WTC11 (cell line): ENCODE data around the gene PNMA1. TPM values are rescaled to one million over a fixed set of nuclear protein-coding genes. Genes with fewer than 3 reads are reported as not detected.

Experiments
- ATAC-seq: fragments of 200-7000 bp; cut with Tn5 transposase; 2 replicates; pipeline ENCODE4 v1.10.0; 2021; ENCODE audit warnings: mild to moderate bottlenecking, moderate library complexity
- CTCF ChIA-PET: fragments of 300-600 bp; sonication (Branson Sonifier 250); formaldehyde crosslinking; loops from one replicate; lab custom pipeline; 2021; ENCODE audit warnings: antibody characterized with exemption; lab: Charles Lee
- POLR2A ChIA-PET: fragments of 350-600 bp; sonication (Branson Sonifier 250); formaldehyde crosslinking; loops from one replicate; lab custom pipeline; 2021; ENCODE audit warnings: antibody characterized with exemption; lab: Charles Lee
- DNase-seq: peaks from one replicate; pipeline ENCODE4 v3.0.0; 2021; ENCODE audit warnings: low spot score
- H3K27ac Mint-ChIP-seq: 2 replicates; pipeline ENCODE4 v1.8.0; 2021; ENCODE audit warnings: mixed read lengths
- H3K27me3 Mint-ChIP-seq: 2 replicates; pipeline ENCODE4 v1.8.0; 2021; ENCODE audit warnings: low read depth, mild to moderate bottlenecking, moderate library complexity, mixed read lengths
- H3K36me3 Mint-ChIP-seq: 2 replicates; pipeline ENCODE4 v1.8.0; 2021; ENCODE audit warnings: mixed read lengths
- H3K4me1 Mint-ChIP-seq: 2 replicates; pipeline ENCODE4 v1.8.0; 2022; ENCODE audit warnings: mixed read lengths
- H3K4me3 Mint-ChIP-seq: 2 replicates; pipeline ENCODE4 v1.8.0; 2021; ENCODE audit warnings: mild to moderate bottlenecking, moderate library complexity, mixed read lengths
- H3K9me3 Mint-ChIP-seq: 2 replicates; pipeline ENCODE4 v1.8.0; 2021; ENCODE audit warnings: mixed read lengths
- CREM ChIP-seq: sonication (generic); formaldehyde crosslinking; IDR thresholded peaks from 2 replicates; pipeline ENCODE4 v1.8.1; 2022; ENCODE audit warnings: mild to moderate bottlenecking, missing genetic modification reagents, moderate library complexity
- EMX1 ChIP-seq: fragments of 250-450 bp; sonication (Bioruptor Pico); IDR thresholded peaks from 2 replicates; pipeline ENCODE4 v1.8.0; 2021; ENCODE audit warnings: mild to moderate bottlenecking
- FOXK1 ChIP-seq: sonication (generic); formaldehyde crosslinking; IDR thresholded peaks from 2 replicates; pipeline ENCODE4 v1.8.0; 2022; ENCODE audit warnings: mild to moderate bottlenecking, moderate library complexity, missing genetic modification reagents
- KAT7 ChIP-seq: sonication (generic); formaldehyde crosslinking; IDR thresholded peaks from 2 replicates; pipeline ENCODE4 v1.8.1; 2023; ENCODE audit warnings: missing genetic modification reagents, mild to moderate bottlenecking, borderline replicate concordance
- SP1 ChIP-seq: sonication (generic); formaldehyde crosslinking; conservative IDR thresholded peaks from 2 replicates; pipeline ENCODE4 v1.8.1; 2022; ENCODE audit warnings: missing genetic modification reagents
- TEAD1 ChIP-seq: sonication (generic); formaldehyde crosslinking; IDR thresholded peaks from 2 replicates; pipeline ENCODE4 v1.8.0; 2022; ENCODE audit warnings: mild to moderate bottlenecking, missing genetic modification reagents
- TEAD4 ChIP-seq: sonication (generic); formaldehyde crosslinking; IDR thresholded peaks from 2 replicates; pipeline ENCODE4 v1.8.0; 2022; ENCODE audit warnings: mild to moderate bottlenecking, missing genetic modification reagents
- ZNF121 ChIP-seq: sonication (generic); formaldehyde crosslinking; IDR thresholded peaks from 2 replicates; pipeline ENCODE4 v1.8.0; 2023; ENCODE audit warnings: missing genetic modification reagents
- ZNF219 ChIP-seq: sonication (generic); formaldehyde crosslinking; IDR thresholded peaks from 2 replicates; pipeline ENCODE4 v1.8.0; 2023; ENCODE audit warnings: missing genetic modification reagents, mild to moderate bottlenecking, borderline replicate concordance
- ZNF416 ChIP-seq: fragments of 250-450 bp; sonication (Bioruptor Pico); IDR thresholded peaks from 2 replicates; pipeline ENCODE4 v1.9.0; 2021; ENCODE audit warnings: mild to moderate bottlenecking, inconsistent platforms
- total RNA-seq: library from RNA; stranded (reverse); gene quantifications from 3 replicates; pipeline ENCODE4 v1.2.3, GENCODE V29; 2021
- TF ChIP-seq, protein P1 (sequence below): sonication (generic); formaldehyde crosslinking; IDR thresholded peaks from 2 replicates; pipeline ENCODE4 v1.8.0; 2022; ENCODE audit warnings: mild to moderate bottlenecking, missing genetic modification reagents
- TF ChIP-seq, protein P2 (sequence below): sonication (generic); formaldehyde crosslinking; IDR thresholded peaks from 2 replicates; pipeline ENCODE4 v1.8.1; 2023; ENCODE audit warnings: mild to moderate bottlenecking, missing genetic modification reagents, moderate library complexity
- TF ChIP-seq, protein P3 (sequence below): sonication (generic); formaldehyde crosslinking; IDR thresholded peaks from 2 replicates; pipeline ENCODE4 v1.8.0; 2022; ENCODE audit warnings: mild to moderate bottlenecking, missing genetic modification reagents
- TF ChIP-seq, protein P4 (sequence below): fragments of 250-450 bp; sonication (Bioruptor Pico); IDR thresholded peaks from 2 replicates; pipeline ENCODE4 v2.1.2; 2022; ENCODE audit warnings: mild to moderate bottlenecking, moderate library complexity
- TF ChIP-seq, protein P5 (sequence below): fragments of 250-450 bp; sonication (Bioruptor Pico); IDR thresholded peaks from 2 replicates; pipeline ENCODE4 v1.9.0; 2021; ENCODE audit warnings: mild to moderate bottlenecking, borderline replicate concordance
- TF ChIP-seq, protein P6 (sequence below): fragments of 200-600 bp; IDR thresholded peaks from 2 replicates; pipeline ENCODE4 v1.8.0; 2022; ENCODE audit warnings: antibody characterized with exemption

PNMA1 gene
- total RNA-seq, 1 experiment from 2014 or later, result 46.0 TPM

DNA sequence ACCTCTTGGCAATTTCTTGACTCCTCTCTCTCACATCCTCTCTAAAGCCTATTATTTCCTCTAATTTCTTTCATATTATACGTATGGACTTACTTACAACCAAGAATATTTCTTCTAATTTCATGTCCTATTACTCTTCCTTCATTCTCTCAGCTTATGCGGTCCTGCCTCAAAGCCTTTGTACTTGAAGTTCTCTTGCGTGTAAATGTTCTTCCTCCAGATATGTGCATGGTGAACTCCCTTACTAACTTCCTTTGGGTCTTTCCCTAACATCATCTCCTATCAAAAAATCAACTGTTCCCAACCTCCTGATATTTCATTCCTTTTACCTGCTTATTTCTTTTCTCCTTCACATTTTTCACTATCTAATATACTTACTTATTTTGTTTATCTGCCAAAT is 46.3 kb downstream of the PNMA1 start:
- Mint-ChIP-seq H3K4me1 (no peaks in the 10 kb centered on the region), H3K9me3 (peaks cover 1% of the 10 kb centered on the region), H3K4me3 (no peak overlapping the region), H3K36me3 (peaks cover 2% of the 10 kb centered on the region), H3K27me3 (no peaks in the 10 kb centered on the region), H3K27ac (no peak overlapping the region)
- TF ChIP-seq, protein P1, sequence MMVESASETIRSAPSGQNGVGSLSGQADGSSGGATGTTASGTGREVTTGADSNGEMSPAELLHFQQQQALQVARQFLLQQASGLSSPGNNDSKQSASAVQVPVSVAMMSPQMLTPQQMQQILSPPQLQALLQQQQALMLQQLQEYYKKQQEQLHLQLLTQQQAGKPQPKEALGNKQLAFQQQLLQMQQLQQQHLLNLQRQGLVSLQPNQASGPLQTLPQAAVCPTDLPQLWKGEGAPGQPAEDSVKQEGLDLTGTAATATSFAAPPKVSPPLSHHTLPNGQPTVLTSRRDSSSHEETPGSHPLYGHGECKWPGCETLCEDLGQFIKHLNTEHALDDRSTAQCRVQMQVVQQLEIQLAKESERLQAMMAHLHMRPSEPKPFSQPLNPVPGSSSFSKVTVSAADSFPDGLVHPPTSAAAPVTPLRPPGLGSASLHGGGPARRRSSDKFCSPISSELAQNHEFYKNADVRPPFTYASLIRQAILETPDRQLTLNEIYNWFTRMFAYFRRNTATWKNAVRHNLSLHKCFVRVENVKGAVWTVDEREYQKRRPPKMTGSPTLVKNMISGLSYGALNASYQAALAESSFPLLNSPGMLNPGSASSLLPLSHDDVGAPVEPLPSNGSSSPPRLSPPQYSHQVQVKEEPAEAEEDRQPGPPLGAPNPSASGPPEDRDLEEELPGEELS, result no peak
- TF ChIP-seq SP1 (CRISPR knock-in tag) (no peak), CREM (no peak)
- TF ChIP-seq, protein P2, sequence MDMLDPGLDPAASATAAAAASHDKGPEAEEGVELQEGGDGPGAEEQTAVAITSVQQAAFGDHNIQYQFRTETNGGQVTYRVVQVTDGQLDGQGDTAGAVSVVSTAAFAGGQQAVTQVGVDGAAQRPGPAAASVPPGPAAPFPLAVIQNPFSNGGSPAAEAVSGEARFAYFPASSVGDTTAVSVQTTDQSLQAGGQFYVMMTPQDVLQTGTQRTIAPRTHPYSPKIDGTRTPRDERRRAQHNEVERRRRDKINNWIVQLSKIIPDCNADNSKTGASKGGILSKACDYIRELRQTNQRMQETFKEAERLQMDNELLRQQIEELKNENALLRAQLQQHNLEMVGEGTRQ (CRISPR knock-in tag), result no peak
- DNase-seq (no peak), ATAC-seq (no peak)
- ChIA-PET CTCF (no interaction called here), POLR2A (no interaction called here)

DNA sequence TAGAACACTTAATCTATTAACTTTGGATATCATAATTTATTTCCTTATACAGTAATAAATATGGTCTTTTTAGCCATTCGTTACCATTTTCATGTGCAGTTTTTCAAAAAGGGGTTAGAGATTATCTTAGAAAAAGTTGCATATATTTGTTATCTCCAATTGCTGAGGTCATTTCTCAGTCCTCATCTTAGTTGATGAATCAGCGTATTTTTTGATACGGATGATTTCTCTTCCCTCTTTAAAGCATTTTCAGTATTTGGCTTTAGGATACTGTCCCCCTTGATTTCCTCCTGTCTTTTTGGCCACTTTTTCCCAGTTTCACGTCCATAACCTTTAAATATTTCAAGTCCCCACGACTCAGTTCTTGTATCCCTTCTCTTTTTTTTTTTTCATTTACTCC is 47.6 kb downstream of the PNMA1 start:
- Mint-ChIP-seq H3K36me3 (peaks cover 8% of the 10 kb centered on the region), H3K27ac (peak overlapping the region; percentile 1; the same call in 1 of the 2 replicates), H3K9me3 (peaks cover 8% of the 10 kb centered on the region), H3K4me3 (no peak overlapping the region), H3K27me3 (no peaks in the 10 kb centered on the region), H3K4me1 (no peaks in the 10 kb centered on the region)
- no peak for ATAC-seq
- DNase-seq, result no peak
- no peak for TF ChIP-seq ZNF121 (CRISPR knock-in tag)
- no peak for TF ChIP-seq KAT7 (CRISPR knock-in tag)
- TF ChIP-seq, protein P3, sequence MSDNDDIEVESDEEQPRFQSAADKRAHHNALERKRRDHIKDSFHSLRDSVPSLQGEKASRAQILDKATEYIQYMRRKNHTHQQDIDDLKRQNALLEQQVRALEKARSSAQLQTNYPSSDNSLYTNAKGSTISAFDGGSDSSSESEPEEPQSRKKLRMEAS (CRISPR knock-in tag), result no peak
- CTCF ChIA-PET, result no interaction called here
- POLR2A ChIA-PET, result no interaction called here

DNA sequence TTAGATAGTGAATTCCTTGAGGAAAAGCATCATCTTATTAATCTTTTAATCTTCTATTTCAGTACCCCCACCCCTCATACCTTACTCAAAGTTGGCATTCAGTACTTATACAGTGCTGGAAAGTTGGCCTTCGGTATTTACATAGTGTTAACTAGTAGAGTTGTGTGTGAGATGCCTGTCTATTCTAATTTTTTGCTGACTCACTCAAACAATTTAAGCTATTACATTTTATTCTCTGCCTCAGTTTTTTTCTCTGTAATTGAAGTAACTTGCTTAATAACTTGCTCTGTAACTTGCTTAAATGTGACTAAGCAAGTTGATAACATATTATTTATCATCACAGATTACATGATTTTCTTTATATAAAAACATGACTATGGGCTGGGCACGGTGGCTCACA is 49.1 kb downstream of the PNMA1 start:
- ATAC-seq (no peak), DNase-seq (no peak)
- CTCF ChIA-PET, result no interaction called here
- no peak overlapping the region for H3K4me3 Mint-ChIP-seq
- H3K9me3 Mint-ChIP-seq, result peaks cover 8% of the 10 kb centered on the region
- H3K4me1 Mint-ChIP-seq, result no peaks in the 10 kb centered on the region
- POLR2A ChIA-PET, result interaction anchor here (0.6 kb wide), 1 partner anchor 30 kb away, joined by 3 read pairs; no protein-coding TSS in a partner anchor
- peaks cover 8% of the 10 kb centered on the region for H3K36me3 Mint-ChIP-seq
- H3K27me3 Mint-ChIP-seq, result no peaks in the 10 kb centered on the region
- H3K27ac Mint-ChIP-seq, result no peak overlapping the region
- TF ChIP-seq TEAD1 (CRISPR knock-in tag) (no peak), EMX1 (no peak), ZNF416 (CRISPR knock-in tag) (no peak), FOXK1 (CRISPR knock-in tag) (no peak), TEAD4 (CRISPR knock-in tag) (no peak), KAT7 (CRISPR knock-in tag) (no peak), ZNF219 (CRISPR knock-in tag) (no peak)
- TF ChIP-seq, protein P4, sequence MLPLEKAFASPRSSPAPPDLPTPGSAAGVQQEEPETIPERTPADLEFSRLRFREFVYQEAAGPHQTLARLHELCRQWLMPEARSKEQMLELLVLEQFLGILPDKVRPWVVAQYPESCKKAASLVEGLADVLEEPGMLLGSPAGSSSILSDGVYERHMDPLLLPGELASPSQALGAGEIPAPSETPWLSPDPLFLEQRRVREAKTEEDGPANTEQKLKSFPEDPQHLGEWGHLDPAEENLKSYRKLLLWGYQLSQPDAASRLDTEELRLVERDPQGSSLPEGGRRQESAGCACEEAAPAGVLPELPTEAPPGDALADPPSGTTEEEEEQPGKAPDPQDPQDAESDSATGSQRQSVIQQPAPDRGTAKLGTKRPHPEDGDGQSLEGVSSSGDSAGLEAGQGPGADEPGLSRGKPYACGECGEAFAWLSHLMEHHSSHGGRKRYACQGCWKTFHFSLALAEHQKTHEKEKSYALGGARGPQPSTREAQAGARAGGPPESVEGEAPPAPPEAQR (CRISPR knock-in tag), result no peak
- TF ChIP-seq, protein P5, sequence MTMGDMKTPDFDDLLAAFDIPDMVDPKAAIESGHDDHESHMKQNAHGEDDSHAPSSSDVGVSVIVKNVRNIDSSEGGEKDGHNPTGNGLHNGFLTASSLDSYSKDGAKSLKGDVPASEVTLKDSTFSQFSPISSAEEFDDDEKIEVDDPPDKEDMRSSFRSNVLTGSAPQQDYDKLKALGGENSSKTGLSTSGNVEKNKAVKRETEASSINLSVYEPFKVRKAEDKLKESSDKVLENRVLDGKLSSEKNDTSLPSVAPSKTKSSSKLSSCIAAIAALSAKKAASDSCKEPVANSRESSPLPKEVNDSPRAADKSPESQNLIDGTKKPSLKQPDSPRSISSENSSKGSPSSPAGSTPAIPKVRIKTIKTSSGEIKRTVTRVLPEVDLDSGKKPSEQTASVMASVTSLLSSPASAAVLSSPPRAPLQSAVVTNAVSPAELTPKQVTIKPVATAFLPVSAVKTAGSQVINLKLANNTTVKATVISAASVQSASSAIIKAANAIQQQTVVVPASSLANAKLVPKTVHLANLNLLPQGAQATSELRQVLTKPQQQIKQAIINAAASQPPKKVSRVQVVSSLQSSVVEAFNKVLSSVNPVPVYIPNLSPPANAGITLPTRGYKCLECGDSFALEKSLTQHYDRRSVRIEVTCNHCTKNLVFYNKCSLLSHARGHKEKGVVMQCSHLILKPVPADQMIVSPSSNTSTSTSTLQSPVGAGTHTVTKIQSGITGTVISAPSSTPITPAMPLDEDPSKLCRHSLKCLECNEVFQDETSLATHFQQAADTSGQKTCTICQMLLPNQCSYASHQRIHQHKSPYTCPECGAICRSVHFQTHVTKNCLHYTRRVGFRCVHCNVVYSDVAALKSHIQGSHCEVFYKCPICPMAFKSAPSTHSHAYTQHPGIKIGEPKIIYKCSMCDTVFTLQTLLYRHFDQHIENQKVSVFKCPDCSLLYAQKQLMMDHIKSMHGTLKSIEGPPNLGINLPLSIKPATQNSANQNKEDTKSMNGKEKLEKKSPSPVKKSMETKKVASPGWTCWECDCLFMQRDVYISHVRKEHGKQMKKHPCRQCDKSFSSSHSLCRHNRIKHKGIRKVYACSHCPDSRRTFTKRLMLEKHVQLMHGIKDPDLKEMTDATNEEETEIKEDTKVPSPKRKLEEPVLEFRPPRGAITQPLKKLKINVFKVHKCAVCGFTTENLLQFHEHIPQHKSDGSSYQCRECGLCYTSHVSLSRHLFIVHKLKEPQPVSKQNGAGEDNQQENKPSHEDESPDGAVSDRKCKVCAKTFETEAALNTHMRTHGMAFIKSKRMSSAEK (CRISPR knock-in tag), result no peak
- TF ChIP-seq, protein P6, sequence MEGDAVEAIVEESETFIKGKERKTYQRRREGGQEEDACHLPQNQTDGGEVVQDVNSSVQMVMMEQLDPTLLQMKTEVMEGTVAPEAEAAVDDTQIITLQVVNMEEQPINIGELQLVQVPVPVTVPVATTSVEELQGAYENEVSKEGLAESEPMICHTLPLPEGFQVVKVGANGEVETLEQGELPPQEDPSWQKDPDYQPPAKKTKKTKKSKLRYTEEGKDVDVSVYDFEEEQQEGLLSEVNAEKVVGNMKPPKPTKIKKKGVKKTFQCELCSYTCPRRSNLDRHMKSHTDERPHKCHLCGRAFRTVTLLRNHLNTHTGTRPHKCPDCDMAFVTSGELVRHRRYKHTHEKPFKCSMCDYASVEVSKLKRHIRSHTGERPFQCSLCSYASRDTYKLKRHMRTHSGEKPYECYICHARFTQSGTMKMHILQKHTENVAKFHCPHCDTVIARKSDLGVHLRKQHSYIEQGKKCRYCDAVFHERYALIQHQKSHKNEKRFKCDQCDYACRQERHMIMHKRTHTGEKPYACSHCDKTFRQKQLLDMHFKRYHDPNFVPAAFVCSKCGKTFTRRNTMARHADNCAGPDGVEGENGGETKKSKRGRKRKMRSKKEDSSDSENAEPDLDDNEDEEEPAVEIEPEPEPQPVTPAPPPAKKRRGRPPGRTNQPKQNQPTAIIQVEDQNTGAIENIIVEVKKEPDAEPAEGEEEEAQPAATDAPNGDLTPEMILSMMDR, result no peak
- TF ChIP-seq, protein P1, result no peak
- TF ChIP-seq, all 79 proteins: peak for 0
